Caki2 (cell line): ENCODE results near the gene PTPRQ. TPM values are rescaled to one million over a fixed set of nuclear protein-coding genes. Genes with fewer than 3 reads are reported as not detected.

ENCODE experiments used
- DNase-seq: peaks from one replicate; pipeline ENCODE4 v3.0.0-alpha.2; 2015; ENCODE audit warnings: low read depth
- in situ Hi-C: cut with HindIII; loops from 2 replicates; pipeline ENCODE4 v1.10.0; 2016; ENCODE audit warnings: low sequenced_read_pairs, low pct_unique_long_range_greater_than_20kb, mixed read lengths
- total RNA-seq: library from RNA; depleted of rRNA; stranded (reverse); fragments of >200 nt; shearing (Covaris generic); gene quantifications from 2 replicates; pipeline ENCODE4 v1.2.3, GENCODE V29; 2014; ENCODE audit warnings: low replicate concordance

The PTPRQ gene
- total RNA-seq, 1 experiment from 2014 or later, result not detected

- no peak for DNase-seq
- in situ Hi-C loops, result no loop called here
These were observed 69.2 kb downstream of the PTPRQ start for GRCh38 chr12:80513211-80513610.

- in situ Hi-C loops, result no loop called here
- DNase-seq, result no peak
These were observed 73.6 kb downstream of the PTPRQ start for GRCh38 chr12:80517655-80518054.

GRCh38 chr12:80531646-80532045 is 87.6 kb downstream of the PTPRQ start:
- no peak for DNase-seq
- in situ Hi-C loops, result no loop called here

- DNase-seq, result no peak
- in situ Hi-C loops, result no loop called here
These were observed 95.0 kb downstream of the PTPRQ start for GRCh38 chr12:80539029-80539428.

- in situ Hi-C loops, result no loop called here
- DNase-seq, result no peak
These were observed 105.3 kb downstream of the PTPRQ start for GRCh38 chr12:80549298-80549697.

GRCh38 chr12:80551897-80552296 is 107.9 kb downstream of the PTPRQ start:
- DNase-seq, result peak; percentile 58
- in situ Hi-C loops, result no loop called here

GRCh38 chr12:80553316-80553715 is 109.3 kb downstream of the PTPRQ start:
- in situ Hi-C loops, result no loop called here
- peak; percentile 19 for DNase-seq

- in situ Hi-C loops, result no loop called here
These were observed 112.5 kb downstream of the PTPRQ start for GRCh38 chr12:80556566-80556965.

GRCh38 chr12:80559766-80560165 is 115.7 kb downstream of the PTPRQ start:
- DNase-seq, result no peak
- in situ Hi-C loops, result no loop called here

More at GRCh38 chr12:80556566-80556965, 112.5 kb downstream of the PTPRQ start:
- DNase-seq, result no peak

GRCh38 chr12:80565271-80565670 is 121.2 kb downstream of the PTPRQ start:
- no peak for DNase-seq
- in situ Hi-C loops, result no loop called here

GRCh38 chr12:80567401-80567800 is 123.4 kb downstream of the PTPRQ start:
- in situ Hi-C loops, result no loop called here
- DNase-seq, result no peak

- in situ Hi-C loops, result no loop called here
- no peak for DNase-seq
These were observed 132.8 kb downstream of the PTPRQ start for GRCh38 chr12:80576641-80577418.

- in situ Hi-C loops, result no loop called here
- DNase-seq, result no peak
These were observed 136.2 kb downstream of the PTPRQ start for GRCh38 chr12:80580254-80580653.

- no peak for DNase-seq
These were observed 137.7 kb downstream of the PTPRQ start for GRCh38 chr12:80581783-80582182.

GRCh38 chr12:80582431-80582830 is 138.4 kb downstream of the PTPRQ start:
- DNase-seq, result no peak
- in situ Hi-C loops, result no loop called here

More at GRCh38 chr12:80581783-80582182, 137.7 kb downstream of the PTPRQ start:
- in situ Hi-C loops, result no loop called here

- DNase-seq, result no peak
- in situ Hi-C loops, result no loop called here
These were observed 145.0 kb downstream of the PTPRQ start for GRCh38 chr12:80589077-80589476.

GRCh38 chr12:80590085-80590484 is 146.1 kb downstream of the PTPRQ start:
- in situ Hi-C loops, result no loop called here
- DNase-seq, result no peak

- no peak for DNase-seq
These were observed 149.7 kb downstream of the PTPRQ start for GRCh38 chr12:80593766-80594165.

GRCh38 chr12:80596509-80596908 is 152.5 kb downstream of the PTPRQ start:
- in situ Hi-C loops, result no loop called here
- no peak for DNase-seq

More at GRCh38 chr12:80593766-80594165, 149.7 kb downstream of the PTPRQ start:
- in situ Hi-C loops, result no loop called here

- in situ Hi-C loops, result no loop called here
- DNase-seq, result no peak
These were observed 154.1 kb downstream of the PTPRQ start for GRCh38 chr12:80598004-80598606.
